Upper lobe of left lung (tissue), 6 donors: Measurements from ENCODE around the gene TTLL5. TPM values are rescaled to one million over a fixed set of nuclear protein-coding genes. Genes with fewer than 3 reads are reported as not detected.
A peak's percentile ranks its signal among the peaks of the same experiment; 100 is the strongest.

Experiments used
- ATAC-seq, 2 donors: fragments of 200-7000 bp; cut with Tn5 transposase; one replicate each; pipeline ENCODE4 v1.9.1; 2022; ENCODE audit warnings: mild to moderate bottlenecking in 2 of 2, moderate library complexity in 2 of 2; ENCODE audit not compliant: low FRiP score in 2 of 2
- DNase-seq, 2 donors: peaks; one replicate each; pipeline ENCODE4 v3.0.0-alpha.2; 2019 to 2020
- H3K27ac ChIP-seq, 4 donors: fragments of 200-600 bp; sonication (generic); one replicate each; pipeline ENCODE4 v1.5.1; 2016 to 2019
- H3K27me3 ChIP-seq, 4 donors: fragments of 200-600 bp; sonication (generic); one replicate each; pipeline ENCODE4 v1.5.1; 2017 to 2019
- H3K36me3 ChIP-seq, 4 donors: fragments of 200-600 bp; sonication (generic); one replicate each; pipeline ENCODE4 v1.5.1; 2016 to 2019
- H3K4me1 ChIP-seq, 4 donors: fragments of 200-600 bp; sonication (generic); one replicate each; pipeline ENCODE4 v1.5.1; 2018 to 2019
- H3K4me3 ChIP-seq, 4 donors: fragments of 200-600 bp; sonication (generic); one replicate each; pipeline ENCODE4 v1.5.1; 2017 to 2019; ENCODE audit warnings: mild to moderate bottlenecking in 2 of 4, moderate library complexity in 1 of 4
- H3K9me3 ChIP-seq, 4 donors: fragments of 200-600 bp; sonication (generic); one replicate each; pipeline ENCODE4 v1.5.1; 2018 to 2019
- EP300 ChIP-seq, 4 donors: sonication (generic); formaldehyde crosslinking; IDR thresholded peaks; one replicate each; pipeline ENCODE4 v1.5.1; 2017; ENCODE audit warnings: antibody characterized with exemption in 4 of 4, control low read depth in 2 of 4
- POLR2A ChIP-seq, 4 donors: fragments of 450-650 bp; IDR thresholded peaks; one replicate each; pipeline ENCODE4 v1.5.1; 2016 to 2017; ENCODE audit warnings: antibody characterized with exemption in 4 of 4, mild to moderate bottlenecking in 2 of 4
- POLR2AphosphoS5 ChIP-seq, 2 donors: sonication (generic); formaldehyde crosslinking; IDR thresholded peaks; one replicate each; pipeline ENCODE4 v1.5.1; 2017; ENCODE audit warnings: antibody characterized with exemption in 2 of 2
- WGBS, 2 donors: methylation state at CpG; one replicate each; pipeline ENCODE4 v1.1.5; 2017 to 2018; 5-methylcytosine and 5-hydroxymethylcytosine counted together
- total RNA-seq, 6 donors: library from RNA; depleted of rRNA in 4 of 6; stranded (reverse); fragments of >200 nt in 4 of 6; gene quantifications; one replicate each; pipeline versions ENCODE4 v1.1.0 to v1.2.1, GENCODE V29; 2016 to 2021
- TF ChIP-seq, protein P1 (sequence below), 6 experiments: fragments of 450-650 bp in 4 of 6; fragments of 200-600 bp in 2 of 6; sonication (generic) in 2 of 6; IDR thresholded peaks; one replicate each; pipeline ENCODE4 v1.5.1; 2016 to 2019; ENCODE audit warnings: antibody characterized with exemption in 6 of 6
- donor health status: DM: no; HTN: no; CAD: no; lungs with moderate emphysema.
- donor health status: DM: no; HTN: yes; CAD: no; lungs with severe emphysema.

The TTLL5 gene
- total RNA-seq, 6 donors from 2014 or later: 24.5 to 85.9 (median 33.5) TPM

DNA sequence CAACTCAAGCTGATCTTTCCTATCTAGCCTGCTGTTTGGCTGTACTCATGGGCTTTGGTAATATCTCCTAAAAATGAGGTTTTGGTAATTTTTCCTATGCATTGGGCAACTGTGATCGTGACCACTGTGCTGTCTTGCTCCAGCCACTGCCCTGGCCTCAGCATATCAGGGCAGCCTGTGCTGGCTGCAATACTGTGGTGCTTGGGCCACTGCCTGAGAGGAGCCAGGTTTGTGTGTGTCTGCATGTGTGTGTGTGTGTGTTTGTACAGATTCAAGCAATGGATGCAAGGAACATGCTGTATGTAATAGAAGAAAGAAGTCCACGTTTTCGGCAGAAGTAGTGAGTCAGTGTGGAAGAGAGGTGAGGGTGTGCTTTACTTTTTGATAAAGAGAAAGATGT lies 13.4 kb upstream of the TTLL5 start:
- Histone ChIP-seq H3K36me3 (peaks cover 17 to 48% (median 30%) of the 10 kb centered on the region in 4 donors), H3K27ac (peak overlapping the region; percentile 52 to 68 (median 56)), H3K9me3 (no peaks in the 10 kb centered on the region), H3K4me1 (peaks cover 18 to 36% (median 21%) of the 10 kb centered on the region in 4 donors), H3K27me3 (no peaks in the 10 kb centered on the region), H3K4me3 (no peak overlapping the region)
- DNase-seq (peak in 1 of 2 donors; percentile 27), ATAC-seq (peak in 1 of 2 donors; percentile 44)
- 54 to 66% methylated on average over 3 of the region's 3 CpGs for WGBS, 2 donors
- TF ChIP-seq POLR2A (IDR thresholded peaks at IDR 0.05) (no peak), POLR2AphosphoS5 (IDR thresholded peaks at IDR 0.05) (no peak), EP300 (IDR thresholded peaks at IDR 0.05) (no peak)
- TF ChIP-seq, protein P1, sequence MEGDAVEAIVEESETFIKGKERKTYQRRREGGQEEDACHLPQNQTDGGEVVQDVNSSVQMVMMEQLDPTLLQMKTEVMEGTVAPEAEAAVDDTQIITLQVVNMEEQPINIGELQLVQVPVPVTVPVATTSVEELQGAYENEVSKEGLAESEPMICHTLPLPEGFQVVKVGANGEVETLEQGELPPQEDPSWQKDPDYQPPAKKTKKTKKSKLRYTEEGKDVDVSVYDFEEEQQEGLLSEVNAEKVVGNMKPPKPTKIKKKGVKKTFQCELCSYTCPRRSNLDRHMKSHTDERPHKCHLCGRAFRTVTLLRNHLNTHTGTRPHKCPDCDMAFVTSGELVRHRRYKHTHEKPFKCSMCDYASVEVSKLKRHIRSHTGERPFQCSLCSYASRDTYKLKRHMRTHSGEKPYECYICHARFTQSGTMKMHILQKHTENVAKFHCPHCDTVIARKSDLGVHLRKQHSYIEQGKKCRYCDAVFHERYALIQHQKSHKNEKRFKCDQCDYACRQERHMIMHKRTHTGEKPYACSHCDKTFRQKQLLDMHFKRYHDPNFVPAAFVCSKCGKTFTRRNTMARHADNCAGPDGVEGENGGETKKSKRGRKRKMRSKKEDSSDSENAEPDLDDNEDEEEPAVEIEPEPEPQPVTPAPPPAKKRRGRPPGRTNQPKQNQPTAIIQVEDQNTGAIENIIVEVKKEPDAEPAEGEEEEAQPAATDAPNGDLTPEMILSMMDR (IDR thresholded peaks at IDR 0.05): no peak

DNA sequence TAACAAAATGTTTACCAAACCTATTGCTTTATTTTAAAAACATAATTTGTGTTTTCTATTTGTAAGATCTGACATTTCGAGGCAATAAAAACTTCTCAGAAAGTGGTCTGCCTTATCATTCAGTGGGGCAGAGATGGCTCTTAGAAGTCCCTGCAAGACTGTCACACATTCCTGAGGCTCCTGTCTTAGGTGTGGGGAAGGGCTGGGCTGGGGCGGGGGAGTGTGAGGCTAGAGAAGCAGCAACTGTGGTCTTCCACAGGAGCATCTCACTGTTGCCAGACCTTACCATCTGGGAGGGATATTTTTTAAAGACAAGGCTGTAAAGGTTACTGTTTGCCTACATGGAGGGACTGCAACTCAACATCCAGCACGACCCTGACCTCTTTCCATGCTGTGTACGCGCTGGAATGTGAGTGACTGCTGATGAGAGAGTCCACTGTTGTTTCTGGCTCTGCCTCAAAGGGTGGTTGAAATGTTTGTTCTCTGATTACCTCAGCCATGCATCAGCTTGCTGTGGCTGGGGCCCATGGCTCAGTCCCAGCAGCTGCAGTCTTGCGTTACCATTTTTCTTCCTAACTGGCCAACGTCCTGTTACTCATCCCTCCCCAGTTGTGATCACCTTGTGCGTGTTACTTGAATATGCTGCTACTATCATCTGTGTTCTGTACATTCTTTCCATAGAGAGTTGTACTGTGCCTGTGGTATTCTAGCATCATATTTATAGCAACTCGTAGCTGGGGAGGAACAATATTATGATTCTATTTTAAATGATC lies 12.8 kb upstream of the TTLL5 start:
- peak; percentile 23 to 60 for TF ChIP-seq POLR2AphosphoS5 (IDR thresholded peaks at IDR 0.05)
- TF ChIP-seq, protein P1 (IDR thresholded peaks at IDR 0.05): no peak
- Histone ChIP-seq H3K27ac (peak overlapping the region; percentile 52 to 68 (median 56)), H3K4me3 (no peak overlapping the region), H3K9me3 (no peaks in the 10 kb centered on the region), H3K4me1 (peaks cover 18 to 36% (median 21%) of the 10 kb centered on the region in 4 donors), H3K27me3 (no peaks in the 10 kb centered on the region), H3K36me3 (peaks cover 17 to 54% (median 34%) of the 10 kb centered on the region in 4 donors)
- ATAC-seq (peak; percentile 82 to 86), DNase-seq (peak in 1 of 2 donors; percentile 77)
- 46 to 57% methylated on average over 9 of the region's 9 CpGs for WGBS, 2 donors

DNA sequence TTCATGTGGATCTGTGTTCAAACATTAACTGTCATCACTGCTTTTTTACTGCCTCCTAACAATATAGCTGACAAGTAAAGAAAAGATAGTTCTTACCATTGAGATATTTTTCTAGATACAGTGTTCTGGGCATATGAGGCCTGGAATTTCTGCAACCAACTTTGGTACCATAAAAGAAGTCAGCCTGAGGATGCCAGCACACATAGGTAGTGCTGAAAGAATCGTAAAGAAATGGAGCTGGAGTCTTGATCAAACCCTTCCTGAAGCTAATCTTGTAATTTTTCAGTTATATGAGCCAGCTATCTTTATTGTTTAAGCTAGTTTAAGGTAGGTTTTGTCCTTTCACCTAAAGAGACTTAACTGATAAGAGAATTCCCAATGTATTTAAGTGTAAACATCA lies 11.7 kb upstream of the TTLL5 start:
- Histone ChIP-seq H3K27me3 (no peaks in the 10 kb centered on the region), H3K36me3 (peaks cover 17 to 57% (median 35%) of the 10 kb centered on the region in 4 donors), H3K4me3 (no peak overlapping the region), H3K4me1 (peaks cover 18 to 36% (median 23%) of the 10 kb centered on the region in 4 donors), H3K9me3 (no peaks in the 10 kb centered on the region), H3K27ac (peak overlapping the region in 3 of 4 donors; percentile 18 to 59 (median 37))
- TF ChIP-seq POLR2AphosphoS5 (IDR thresholded peaks at IDR 0.05): no peak
- TF ChIP-seq, protein P1 (IDR thresholded peaks at IDR 0.05): no peak
- TF ChIP-seq EP300 (IDR thresholded peaks at IDR 0.05): no peak
- TF ChIP-seq POLR2A (IDR thresholded peaks at IDR 0.05): no peak
- ATAC-seq: no peak
- DNase-seq: no peak
- 97% methylated on average over 1 of the region's 1 CpG for WGBS, 2 donors

DNA sequence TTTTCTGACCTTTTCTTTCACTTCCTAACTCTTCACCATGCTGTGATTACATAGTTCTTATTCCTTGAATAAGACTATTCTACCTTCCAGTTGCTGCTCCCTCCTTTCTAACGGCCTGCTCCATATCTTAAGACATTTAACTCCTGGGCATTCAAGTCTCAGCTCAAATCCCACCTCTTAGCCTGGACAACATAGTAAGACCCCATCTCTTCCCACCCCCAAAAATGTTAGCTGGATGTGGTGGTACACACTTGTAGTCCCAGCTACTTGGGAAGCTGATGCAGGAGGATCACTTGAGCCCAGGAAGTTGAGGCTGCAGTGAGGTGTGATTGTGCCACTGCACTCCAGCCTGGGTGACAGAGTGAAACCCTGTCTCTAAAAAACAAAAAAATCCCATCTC lies 11.3 kb upstream of the TTLL5 start:
- H3K4me3 ChIP-seq: no peak overlapping the region
- DNase-seq (no peak), ATAC-seq (no peak)
- H3K27ac ChIP-seq: peak overlapping the region; percentile 14 to 59 (median 28)
- no peaks in the 10 kb centered on the region for H3K9me3 ChIP-seq
- H3K4me1 ChIP-seq: peaks cover 18 to 36% (median 23%) of the 10 kb centered on the region in 4 donors
- no peaks in the 10 kb centered on the region for H3K27me3 ChIP-seq
- WGBS, 2 donors: 72 to 87% methylated on average over 1 of the region's 1 CpG
- H3K36me3 ChIP-seq: peaks cover 17 to 62% (median 35%) of the 10 kb centered on the region in 4 donors
- no peak for TF ChIP-seq EP300 (IDR thresholded peaks at IDR 0.05)
- no peak for TF ChIP-seq POLR2A (IDR thresholded peaks at IDR 0.05)
- no peak for TF ChIP-seq POLR2AphosphoS5 (IDR thresholded peaks at IDR 0.05)
- TF ChIP-seq, protein P1 (IDR thresholded peaks at IDR 0.05): no peak
